ENCODE results near the gene KLF2. TPM values are rescaled to one million over a fixed set of nuclear protein-coding genes. Genes with fewer than 3 reads are reported as not detected.

The KLF2 gene
- total RNA-seq, 4 donors from 2014 or later: 115 to 236 (median 167) TPM

DNA sequence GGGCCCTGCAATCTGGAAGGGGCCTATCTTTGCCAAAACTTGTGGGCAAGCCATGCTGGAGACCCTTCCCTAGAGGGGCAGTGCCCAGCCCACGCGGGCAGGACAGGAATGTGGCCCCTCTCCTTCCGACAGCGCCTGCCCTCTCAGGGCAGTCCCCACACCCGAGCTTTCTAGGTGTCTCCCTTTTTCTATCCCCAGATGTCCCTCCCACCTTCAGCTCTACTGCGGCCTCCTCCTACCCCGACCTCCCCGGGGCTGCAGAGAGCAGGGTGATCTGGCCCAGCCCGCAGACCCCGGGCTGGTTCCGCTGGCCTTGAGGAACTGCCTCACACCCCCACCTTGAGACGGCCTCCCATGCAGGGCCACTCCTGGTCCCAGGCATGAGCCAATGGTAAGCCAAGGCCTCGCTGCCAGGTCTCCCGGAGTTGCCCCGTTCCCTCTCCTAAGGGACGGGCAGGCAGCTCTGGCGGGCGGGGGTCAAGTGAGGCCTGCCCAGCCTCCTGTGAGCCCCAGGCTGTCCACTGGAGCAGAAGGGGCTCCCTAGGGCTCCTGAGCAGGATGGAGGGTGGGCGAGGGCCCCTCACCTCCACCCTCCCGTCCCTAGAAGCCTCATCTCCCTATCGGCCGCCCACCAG is 39.7 kb downstream of the KLF2 start:
- no peaks in the 10 kb centered on the region for H3K27me3 ChIP-seq
- WGBS, 2 donors: 89 to 90% methylated on average over 21 to 22 of the region's 22 CpGs
- no peak overlapping the region for H3K27ac ChIP-seq
- peaks cover 0 to 41% (median 19%) of the 10 kb centered on the region in 4 donors for H3K4me1 ChIP-seq
- peaks cover 0 to 17% (median 0%) of the 10 kb centered on the region in 3 donors for H3K36me3 ChIP-seq
- no peaks in the 10 kb centered on the region for H3K9me3 ChIP-seq
- DNase-seq (ENCODE audit: low spot score in 2 of 2): no peak
- H3K4me3 ChIP-seq: no peak overlapping the region
- TF ChIP-seq CTCF (IDR thresholded peaks at IDR 0.05): no peak
- no peak for TF ChIP-seq POLR2A (IDR thresholded peaks at IDR 0.05)
- no peak for TF ChIP-seq EP300 (IDR thresholded peaks at IDR 0.05)

DNA sequence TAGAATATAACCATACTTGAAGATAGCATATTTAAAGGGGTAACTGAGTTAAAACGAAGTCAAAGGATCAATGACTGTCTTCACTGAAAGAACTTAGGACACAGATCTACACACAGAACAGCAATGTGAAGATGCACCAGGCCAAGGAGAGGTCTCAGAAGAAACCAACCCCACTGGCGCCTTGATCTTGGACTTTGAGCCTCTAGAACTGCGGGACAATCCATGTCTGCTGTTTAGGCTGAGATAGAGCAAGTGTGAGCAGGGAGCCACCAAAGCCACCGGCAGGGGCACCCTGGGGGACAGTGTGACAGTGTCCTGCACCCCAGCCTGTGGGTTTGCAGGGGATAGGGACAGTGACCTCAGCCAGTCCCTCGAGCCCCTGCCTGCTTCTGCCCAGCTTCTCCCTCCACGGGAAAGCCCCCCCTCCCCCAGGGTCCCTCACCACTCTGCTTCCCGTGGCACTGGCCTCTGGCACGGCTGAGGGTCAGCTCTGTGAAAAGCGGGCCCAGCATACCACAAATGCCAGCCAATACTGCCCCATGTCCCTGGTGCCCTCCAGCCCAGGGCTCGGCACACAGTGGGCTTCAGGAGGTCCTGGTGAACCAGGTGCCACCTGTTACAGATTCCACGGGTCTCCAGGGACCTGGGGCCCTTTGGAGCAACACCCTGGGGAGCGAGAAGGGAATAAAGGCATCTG is 40.8 kb downstream of the KLF2 start:
- Histone ChIP-seq H3K4me1 (peaks cover 0 to 43% (median 23%) of the 10 kb centered on the region in 4 donors), H3K27me3 (no peaks in the 10 kb centered on the region), H3K36me3 (peaks cover 0 to 16% (median 0%) of the 10 kb centered on the region in 3 donors), H3K27ac (peak overlapping the region in 1 of 4 donors; percentile 68), H3K9me3 (no peaks in the 10 kb centered on the region), H3K4me3 (no peak overlapping the region)
- TF ChIP-seq EP300 (IDR thresholded peaks at IDR 0.05) (no peak), CTCF (IDR thresholded peaks at IDR 0.05) (no peak), POLR2A (IDR thresholded peaks at IDR 0.05) (no peak)
- no peak for DNase-seq (ENCODE audit: low spot score in 2 of 2)
- 82 to 85% methylated on average over 8 to 12 of the region's 12 CpGs for WGBS, 2 donors

DNA sequence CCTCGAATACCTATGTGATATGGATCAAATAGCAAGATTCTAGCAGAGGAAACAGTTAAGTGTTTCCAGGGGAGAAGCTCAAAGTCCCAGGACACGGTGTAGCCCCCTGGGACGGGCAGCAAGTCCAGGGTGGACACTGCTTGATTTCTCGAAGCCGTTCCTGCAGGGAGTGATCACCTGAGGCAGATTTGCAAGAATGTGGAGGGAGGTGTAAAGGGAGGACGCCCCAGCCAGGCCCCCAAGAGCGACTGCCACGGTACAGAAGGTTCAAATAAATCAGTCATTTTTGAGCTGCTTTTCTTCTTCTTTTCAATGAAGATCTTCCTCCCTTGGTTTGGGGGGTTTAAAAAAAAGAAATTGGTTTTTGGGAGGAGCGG is 41.4 kb downstream of the KLF2 start:
- no peak for TF ChIP-seq CTCF (IDR thresholded peaks at IDR 0.05)
- TF ChIP-seq POLR2A (IDR thresholded peaks at IDR 0.05): no peak
- no peak for TF ChIP-seq EP300 (IDR thresholded peaks at IDR 0.05)
- Histone ChIP-seq H3K9me3 (no peaks in the 10 kb centered on the region), H3K4me3 (no peak overlapping the region), H3K36me3 (peaks cover 0 to 13% (median 0%) of the 10 kb centered on the region in 3 donors), H3K27me3 (no peaks in the 10 kb centered on the region), H3K4me1 (peaks cover 0 to 44% (median 26%) of the 10 kb centered on the region in 4 donors), H3K27ac (peak overlapping the region in 2 of 4 donors; percentile 68 to 79)
- DNase-seq (ENCODE audit: low spot score in 2 of 2): no peak
- 78 to 81% methylated on average over 9 of the region's 9 CpGs for WGBS, 2 donors

DNA sequence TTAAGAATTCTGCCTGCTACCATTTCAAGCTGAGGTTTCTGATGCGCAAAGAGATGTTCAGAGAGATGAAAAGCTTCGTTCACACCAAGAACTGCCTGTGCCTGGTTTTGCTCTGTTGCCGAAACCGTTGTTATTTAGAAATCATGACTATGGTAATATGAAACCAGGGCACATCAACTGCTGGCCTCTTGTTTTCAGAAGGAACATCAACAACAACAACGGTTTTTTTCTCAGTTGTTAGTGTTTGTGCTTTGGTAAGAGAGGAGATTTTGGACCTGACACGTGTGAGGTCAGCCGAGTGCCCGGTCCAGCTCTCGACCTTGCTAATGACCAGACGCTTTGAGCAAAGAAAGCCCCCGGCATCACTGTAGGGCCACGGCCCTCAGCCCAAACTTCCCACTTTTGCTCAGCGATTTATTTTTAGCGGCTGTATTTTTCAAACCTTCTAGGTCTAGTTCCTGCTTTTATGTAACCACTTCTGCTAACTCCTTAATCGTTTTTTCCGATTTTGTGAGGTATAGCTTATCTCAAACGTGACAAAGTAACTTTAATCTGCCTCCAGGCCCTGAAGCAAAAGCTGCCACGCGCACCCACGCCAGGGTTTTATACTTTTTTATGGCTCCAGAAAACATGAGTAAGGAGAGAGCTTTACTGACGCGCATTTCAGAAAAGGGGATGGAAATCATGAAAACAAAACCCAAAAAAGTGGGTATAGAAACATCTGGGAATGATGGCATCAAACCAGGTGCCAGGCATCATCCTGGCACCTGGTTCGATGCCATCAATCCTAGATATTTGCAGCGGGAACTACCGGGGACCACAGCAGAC is 42.0 kb downstream of the KLF2 start:
- no peaks in the 10 kb centered on the region for H3K9me3 ChIP-seq
- H3K27me3 ChIP-seq: no peaks in the 10 kb centered on the region
- 59 to 65% methylated on average over 25 of the region's 25 CpGs for whole genome bisulfite sequencing, 2 donors
- TF ChIP-seq EP300 (IDR thresholded peaks at IDR 0.05) (peak in 1 of 2 donors; percentile 58), CTCF (IDR thresholded peaks at IDR 0.05) (no peak), POLR2A (IDR thresholded peaks at IDR 0.05) (no peak)
- H3K27ac ChIP-seq: peak overlapping the region in 3 of 4 donors; percentile 57 to 79 (median 68)
- H3K4me1 ChIP-seq: peaks cover 0 to 46% (median 28%) of the 10 kb centered on the region in 4 donors
- H3K4me3 ChIP-seq: no peak overlapping the region
- peaks cover 0 to 14% (median 0%) of the 10 kb centered on the region in 3 donors for H3K36me3 ChIP-seq
- no peak for DNase-seq (ENCODE audit: low spot score in 2 of 2)
